OCI-LY3 (cell line): ENCODE data around the gene PATE4.

ENCODE experiments used
- H2AFZ ChIP-seq: fragments of 200-600, 300-600 bp; shearing (Covaris generic); 2 replicates; pipeline ENCODE4 v1.6.0; 2014; ENCODE audit warnings: antibody characterized with exemption, low read depth, low read length
- H3K27ac ChIP-seq: fragments of 200-600, 300-600 bp; sonication (generic); 2 replicates; pipeline ENCODE4 v1.5.1; 2014; ENCODE audit warnings: mild to moderate bottlenecking, low read length, moderate library complexity, mixed read lengths
- H3K27me3 ChIP-seq: fragments of 200-600, 300-600 bp; sonication (generic); 2 replicates; pipeline ENCODE4 v1.6.1; 2014; ENCODE audit warnings: low read depth, low read length, mixed read lengths
- H3K36me3 ChIP-seq: fragments of 200-600, 300-600 bp; sonication (generic); replicated peaks from 2 replicates; pipeline ENCODE3; 2014; ENCODE audit warnings: low read depth, low read length, mixed read lengths
- H3K4me1 ChIP-seq: fragments of 300-600, 200-600 bp; sonication (generic); 2 replicates; pipeline ENCODE4 v1.6.1; 2014; ENCODE audit warnings: low read length, mixed read lengths
- H3K4me2 ChIP-seq: fragments of 200-600, 300-600 bp; sonication (generic); 2 replicates; pipeline ENCODE4 v1.6.1; 2014; ENCODE audit warnings: low read length, mixed read lengths
- H3K4me3 ChIP-seq: fragments of 300-600, 200-600 bp; sonication (generic); 2 replicates; pipeline ENCODE4 v1.5.1; 2014; ENCODE audit warnings: antibody characterized with exemption, mild to moderate bottlenecking, low read length, moderate library complexity
- H3K79me2 ChIP-seq: fragments of 300-600, 200-600 bp; shearing (Covaris generic); 2 replicates; pipeline ENCODE4 v1.6.1; 2014; ENCODE audit warnings: mild to moderate bottlenecking, low read length, mixed read lengths
- H3K9ac ChIP-seq: fragments of 300-600, 200-600 bp; shearing (Covaris generic); 2 replicates; pipeline ENCODE4 v1.6.0; 2014; ENCODE audit warnings: mild to moderate bottlenecking, low read length, moderate library complexity
- H3K9me3 ChIP-seq: fragments of 200-600, 300-600 bp; shearing (Covaris generic); 2 replicates; pipeline ENCODE4 v1.6.1; 2014; ENCODE audit warnings: low read length, mixed read lengths; ENCODE audit not compliant: insufficient read depth
- H4K20me1 ChIP-seq: fragments of 200-600, 300-600 bp; sonication (generic); 2 replicates; pipeline ENCODE4 v1.6.1; 2016; ENCODE audit warnings: low read length, mixed read lengths; ENCODE audit not compliant: insufficient read depth
- CTCF ChIP-seq: fragments of 200-600, 300-600 bp; sonication (generic); IDR thresholded peaks from 2 replicates; pipeline ENCODE4 v1.5.1; 2014; ENCODE audit warnings: antibody characterized with exemption, low read length, low read depth
- EZH2phosphoT487 ChIP-seq: fragments of 200-600 bp; shearing (Covaris generic); IDR thresholded peaks from 2 replicates; pipeline ENCODE4 v1.6.1; 2018; ENCODE audit warnings: antibody characterized with exemption, mixed run types, low read depth

PATE4 gene

GRCh38 chr11:125833016-125833415, at the start of gene PATE4:
Gene PATE4, plus strand, starts transcription at chr11:125833316. Its CDS starts 44 bp downstream, at chr11:125833360.
- Histone ChIP-seq H3K9me3 (no peaks in the 10 kb centered on the region), H4K20me1 (no peaks in the 10 kb centered on the region), H3K79me2 (no peaks in the 10 kb centered on the region), H3K27ac (no peak within 1 kb of the TSS), H3K4me1 (no peaks in the 10 kb centered on the region), H3K9ac (no peak within 1 kb of the TSS), H3K36me3 (no peaks in the 10 kb centered on the region), H3K27me3 (0 out of 2 replicates have a peak, but pooled peaks cover 5% of the 10 kb centered on the region), H3K4me2 (no peak within 1 kb of the TSS), H2AFZ (no peak within 1 kb of the TSS), H3K4me3 (no peak within 1 kb of the TSS)
- TF ChIP-seq CTCF = no peak
- no peak for TF ChIP-seq EZH2phosphoT487

- no peak overlapping the region for H2AFZ ChIP-seq
- no peaks in the 10 kb centered on the region for H3K79me2 ChIP-seq
- H3K27me3 ChIP-seq = no peaks in the 10 kb centered on the region
- H4K20me1 ChIP-seq = no peaks in the 10 kb centered on the region
- no peaks in the 10 kb centered on the region for H3K4me1 ChIP-seq
- H3K4me3 ChIP-seq = no peak overlapping the region
- H3K9ac ChIP-seq = no peak overlapping the region
- TF ChIP-seq EZH2phosphoT487 (no peak), CTCF (no peak)
- no peak overlapping the region for H3K4me2 ChIP-seq
- H3K36me3 ChIP-seq = no peaks in the 10 kb centered on the region
- no peaks in the 10 kb centered on the region for H3K9me3 ChIP-seq
- H3K27ac ChIP-seq = no peak overlapping the region
Observed at GRCh38 chr11:125784678-125785077, 48.4 kb upstream of the PATE4 start.

GRCh38 chr11:125787827-125788226, 45.3 kb upstream of the PATE4 start, which contains the start of gene PATE3:
Gene PATE3, plus strand, starts transcription at chr11:125788127. Its CDS starts 25 bp downstream, at chr11:125788152.
- no peaks in the 10 kb centered on the region for H3K79me2 ChIP-seq
- no peak within 1 kb of the TSS for H2AFZ ChIP-seq
- TF ChIP-seq EZH2phosphoT487 (no peak), CTCF (no peak)

GRCh38 chr11:125790825-125791224, 42.3 kb upstream of the PATE4 start:
- Histone ChIP-seq H3K79me2 (no peaks in the 10 kb centered on the region), H3K27ac (no peak overlapping the region), H3K9me3 (no peaks in the 10 kb centered on the region), H3K9ac (no peak overlapping the region), H2AFZ (no peak overlapping the region), H3K27me3 (no peaks in the 10 kb centered on the region), H3K4me1 (no peaks in the 10 kb centered on the region), H3K4me3 (no peak overlapping the region), H4K20me1 (no peaks in the 10 kb centered on the region), H3K4me2 (no peak overlapping the region), H3K36me3 (no peaks in the 10 kb centered on the region)
- TF ChIP-seq EZH2phosphoT487 (no peak), CTCF (no peak)

More at GRCh38 chr11:125787827-125788226, 45.3 kb upstream of the PATE4 start, which contains the start of gene PATE3:
- Histone ChIP-seq H3K4me3 (no peak within 1 kb of the TSS), H4K20me1 (no peaks in the 10 kb centered on the region), H3K9me3 (no peaks in the 10 kb centered on the region), H3K36me3 (no peaks in the 10 kb centered on the region), H3K4me2 (no peak within 1 kb of the TSS), H3K27ac (no peak within 1 kb of the TSS), H3K9ac (no peak within 1 kb of the TSS), H3K4me1 (no peaks in the 10 kb centered on the region), H3K27me3 (no peaks in the 10 kb centered on the region)
